CD4-positive, alpha-beta T cell (primary cell): Measurements from ENCODE around the gene MPV17. TPM values are rescaled to one million over a fixed set of nuclear protein-coding genes. Genes with fewer than 3 reads are reported as not detected.

ENCODE experiments used
- ATAC-seq: fragments of 200-7000 bp; cut with Tn5 transposase; one replicate; pipeline ENCODE4 v1.10.0; 2022; ENCODE audit warnings: mild to moderate bottlenecking; ENCODE audit not compliant: poor library complexity
- CTCF ChIA-PET: fragments of 350-600 bp; sonication (Branson Sonifier 250); formaldehyde crosslinking; loops from one replicate; lab custom pipeline; 2021; ENCODE audit warnings: antibody characterized with exemption, inconsistent platforms; lab: Charles Lee
- POLR2A ChIA-PET: fragments of 350-600 bp; sonication (Branson Sonifier 250); formaldehyde crosslinking; loops from one replicate; lab custom pipeline; 2021; ENCODE audit warnings: antibody characterized with exemption, inconsistent platforms; lab: Charles Lee
- DNase-seq, 14 experiments: peaks; one replicate each; pipeline ENCODE4 v3.0.0-alpha.2; 2013 to 2020; ENCODE audit warnings: mixed read lengths in 2 of 14
- H3K27ac ChIP-seq, 2 donors: one replicate each; pipeline versions ENCODE4 v1.5.1 to v1.7.0; 2013; ENCODE audit warnings: low read length in 2 of 2, low read depth in 1 of 2, mild to moderate bottlenecking in 1 of 2
- H3K27me3 ChIP-seq, 2 experiments: 1 replicate in 1 of 2; 2 replicates in 1 of 2; pipeline versions ENCODE4 v1.6.1 to v1.7.0; 2013; ENCODE audit warnings: low read length in 2 of 2, control low read depth in 1 of 2, mild to moderate bottlenecking in 1 of 2, moderate library complexity in 1 of 2; ENCODE audit not compliant: insufficient read depth in 2 of 2, control insufficient read depth in 1 of 2
- H3K36me3 ChIP-seq: one replicate; pipeline ENCODE4 v1.6.1; 2013; ENCODE audit warnings: low read length, control low read depth; ENCODE audit not compliant: insufficient read depth
- H3K4me1 ChIP-seq: one replicate; pipeline ENCODE4 v1.6.1; 2013; ENCODE audit warnings: low read length, control low read depth; ENCODE audit not compliant: insufficient read depth
- H3K4me3 ChIP-seq: one replicate; pipeline ENCODE4 v1.5.1; 2013; ENCODE audit warnings: mild to moderate bottlenecking, low read length, moderate library complexity
- H3K9me3 ChIP-seq, 2 experiments: 1 replicate in 1 of 2; 2 replicates in 1 of 2; pipeline versions ENCODE4 v1.6.1 to v1.7.0; 2013; ENCODE audit warnings: low read length in 2 of 2, mild to moderate bottlenecking in 2 of 2, control low read depth in 1 of 2, moderate library complexity in 1 of 2; ENCODE audit not compliant: control insufficient read depth in 1 of 2, insufficient read depth in 1 of 2
- H3K27ac Mint-ChIP-seq: one replicate; pipeline ENCODE4 v1.8.0; 2020; ENCODE audit warnings: mixed read lengths
- H3K27me3 Mint-ChIP-seq: one replicate; pipeline ENCODE4 v1.8.0; 2021; ENCODE audit warnings: mixed read lengths
- H3K36me3 Mint-ChIP-seq: one replicate; pipeline ENCODE4 v1.8.0; 2021; ENCODE audit warnings: low read depth, mixed read lengths
- H3K4me1 Mint-ChIP-seq: one replicate; pipeline ENCODE4 v1.8.0; 2021; ENCODE audit warnings: low read depth, mixed read lengths
- H3K4me3 Mint-ChIP-seq: one replicate; pipeline ENCODE4 v1.8.0; 2020; ENCODE audit warnings: mild to moderate bottlenecking, mixed read lengths
- H3K9me3 Mint-ChIP-seq: one replicate; pipeline ENCODE4 v1.8.0; 2020; ENCODE audit warnings: mixed read lengths
- CTCF ChIP-seq: fragments of 200-600 bp; IDR thresholded peaks from one replicate; pipeline ENCODE4 v1.8.0; 2022; ENCODE audit warnings: antibody characterized with exemption, mild to moderate bottlenecking
- intact Hi-C, 2 experiments: fragments of 100-400 bp; cut with DNase I in 1 of 2; cut with micrococcal nuclease in 1 of 2; formaldehyde crosslinking; loops; one replicate each; pipeline versions ENCODE4 v1.15.1 to v1.9.0; 2023 to 2025; cut with DNase I, micrococcal nuclease
- total RNA-seq, 174 experiments: library from RNA in 2 of 174; stranded (reverse) in 2 of 174; gene quantifications; one replicate each; pipeline ENCODE4 v1.2.3 and lab custom pipeline; 2021 to 2026

The MPV17 gene
- total RNA-seq, 2 experiments from 2014 or later, result 29.3 to 31.0 TPM

GRCh38 chr2:27294928-27295327 is 28.0 kb downstream of the MPV17 start:
- no peaks in the 10 kb centered on the region for H3K36me3 Mint-ChIP-seq
- ATAC-seq, result no peak
- H3K9me3 Mint-ChIP-seq, result no peaks in the 10 kb centered on the region
- Histone ChIP-seq H3K27ac (no peak overlapping the region), H3K27me3 (peaks cover 6 to 9% of the 10 kb centered on the region in 2 experiments), H3K36me3 (no peaks in the 10 kb centered on the region), H3K4me3 (no peak overlapping the region), H3K4me1 (no peaks in the 10 kb centered on the region), H3K9me3 (no peaks in the 10 kb centered on the region)
- CTCF ChIA-PET, result no interaction called here
- H3K4me1 Mint-ChIP-seq, result no peaks in the 10 kb centered on the region
- peaks cover 33% of the 10 kb centered on the region for H3K27me3 Mint-ChIP-seq
- no peak overlapping the region for H3K27ac Mint-ChIP-seq
- no peak for TF ChIP-seq CTCF
- DNase-seq, result no peak
- POLR2A ChIA-PET, result no interaction called here
- intact Hi-C loops, result no loop called here
- H3K4me3 Mint-ChIP-seq, result no peak overlapping the region

- POLR2A ChIA-PET, result no interaction called here
- H3K4me1 Mint-ChIP-seq, result no peaks in the 10 kb centered on the region
Measured at GRCh38 chr2:27291865-27292264, 31.0 kb downstream of the MPV17 start.

GRCh38 chr2:27290549-27290948 is 32.3 kb downstream of the MPV17 start:
- Histone ChIP-seq H3K9me3 (no peaks in the 10 kb centered on the region), H3K4me3 (no peak overlapping the region), H3K27me3 (peaks cover 6% of the 10 kb centered on the region in 2 experiments), H3K4me1 (no peaks in the 10 kb centered on the region), H3K27ac (no peak overlapping the region), H3K36me3 (no peaks in the 10 kb centered on the region)
- ATAC-seq (no peak), DNase-seq (no peak)
- H3K4me1 Mint-ChIP-seq, result no peaks in the 10 kb centered on the region
- intact Hi-C loops, result no loop called here
- no peak for TF ChIP-seq CTCF
- no peak overlapping the region for H3K27ac Mint-ChIP-seq
- POLR2A ChIA-PET, result no interaction called here
- CTCF ChIA-PET, result interaction anchor here (1.0 to 1.7 kb wide), 3 partner anchors 11 to 25 kb away, joined by 3 to 4 read pairs (median 4); no protein-coding TSS in a partner anchor
- H3K36me3 Mint-ChIP-seq, result no peaks in the 10 kb centered on the region
- H3K4me3 Mint-ChIP-seq, result no peak overlapping the region
- H3K27me3 Mint-ChIP-seq, result peaks cover 20% of the 10 kb centered on the region
- no peaks in the 10 kb centered on the region for H3K9me3 Mint-ChIP-seq

More at GRCh38 chr2:27291865-27292264, 31.0 kb downstream of the MPV17 start:
- Histone ChIP-seq H3K9me3 (no peaks in the 10 kb centered on the region), H3K4me3 (no peak overlapping the region), H3K4me1 (no peaks in the 10 kb centered on the region), H3K27ac (no peak overlapping the region), H3K27me3 (peaks cover 6% of the 10 kb centered on the region in 2 experiments), H3K36me3 (no peaks in the 10 kb centered on the region)
- ATAC-seq, result no peak
- intact Hi-C loops, result no loop called here
- Mint-ChIP-seq H3K9me3 (no peaks in the 10 kb centered on the region), H3K36me3 (no peaks in the 10 kb centered on the region), H3K4me3 (no peak overlapping the region), H3K27ac (no peak overlapping the region), H3K27me3 (peaks cover 24% of the 10 kb centered on the region)
- no peak for TF ChIP-seq CTCF
- CTCF ChIA-PET, result interaction anchor here (1.5 kb wide), 1 partner anchor 12 kb away, joined by 4 read pairs; no protein-coding TSS in a partner anchor
- DNase-seq, result no peak
